HCT116 (cell line): ENCODE data around the gene CHD3. TPM values are rescaled to one million over a fixed set of nuclear protein-coding genes. Genes with fewer than 3 reads are reported as not detected.

ENCODE experiments used
- ATAC-seq: fragments of 200-7000 bp; cut with Tn5 transposase; 2 replicates; pipeline ENCODE4 v1.9.1; 2020; ENCODE audit warnings: mild to moderate bottlenecking, moderate library complexity
- BruUV-seq: library from RNA; stranded (reverse); fragments of 400-500 nt; replicated peaks from 2 replicates; lab custom pipeline; 2021; lab: Mats Ljungman, UMichigan
- CTCF ChIA-PET: fragments of 300-600 bp; sonication (Branson Sonifier 250); formaldehyde crosslinking; loops from one replicate; lab custom pipeline; 2021; ENCODE audit warnings: antibody characterized with exemption; lab: Charles Lee
- POLR2A ChIA-PET: fragments of 300-600, 350-600 bp; sonication (Branson Sonifier 250); formaldehyde crosslinking; loops from one replicate; lab custom pipeline; 2021; ENCODE audit warnings: antibody characterized with exemption; lab: Charles Lee
- RAD21 ChIA-PET, 2 experiments: fragments of 300-600 bp; sonication (Branson Sonifier 250); formaldehyde crosslinking; loops; one replicate each; lab custom pipeline; 2023; ENCODE audit warnings: low total read pairs in 2 of 2; ENCODE audit not compliant: uncharacterized antibody in 2 of 2, unreplicated experiment in 2 of 2, low non-redundant PET in 1 of 2; lab: Charles Lee
- DNase-seq: peaks from one replicate; pipeline ENCODE4 v3.0.0-alpha.2; 2010; ENCODE audit warnings: low read depth, low spot score
- H2AFZ ChIP-seq: fragments of 200-600 bp; shearing (Covaris generic), sonication (generic); 2 replicates; pipeline ENCODE4 v1.6.1; 2017; ENCODE audit warnings: low read depth, mixed run types, mixed read lengths, antibody characterized with exemption, low read length; ENCODE audit not compliant: poor library complexity, severe bottlenecking
- H3K27ac ChIP-seq: 2 replicates; pipeline ENCODE4 v1.5.1; 2012; ENCODE audit warnings: low read depth, low read length
- H3K27me3 ChIP-seq: fragments of 200-600 bp; sonication (generic); 2 replicates; pipeline ENCODE4 v1.6.1; 2016; ENCODE audit warnings: mixed run types, low read length, mixed read lengths; ENCODE audit not compliant: insufficient read depth
- H3K36me3 ChIP-seq, 2 experiments: fragments of 200-500 bp in 1 of 2; fragments of 200-600 bp in 1 of 2; sonication (Bioruptor generic) in 1 of 2; sonication (generic) in 1 of 2; 2 replicates each; pipeline versions ENCODE4 v1.5.1 to v1.6.1; 2014 to 2016; ENCODE audit warnings: low read length in 2 of 2, inconsistent platforms in 1 of 2, mixed read lengths in 1 of 2, mixed run types in 1 of 2; ENCODE audit not compliant: insufficient read depth in 2 of 2, control insufficient read depth in 1 of 2
- H3K4me1 ChIP-seq, 2 experiments: fragments of 200-600 bp in 1 of 2; sonication (generic) in 1 of 2; 2 replicates each; pipeline versions ENCODE4 v1.5.1 to v1.6.1; 2012 to 2017; ENCODE audit warnings: low read length in 2 of 2, inconsistent platforms in 1 of 2, mild to moderate bottlenecking in 1 of 2, mixed read lengths in 1 of 2, mixed run types in 1 of 2, moderate library complexity in 1 of 2; ENCODE audit not compliant: insufficient read depth in 2 of 2, control insufficient read depth in 1 of 2
- H3K4me2 ChIP-seq: fragments of 200-600 bp; sonication (generic); 2 replicates; pipeline ENCODE4 v1.6.1; 2017; ENCODE audit warnings: mixed run types, low read length, mixed read lengths
- H3K4me3 ChIP-seq, 2 experiments: fragments of 200-600 bp in 1 of 2; sonication (generic) in 1 of 2; replicated peaks in 1 of 2; 2 replicates each; pipeline ENCODE4 v1.5.1; 2011 to 2016; ENCODE audit warnings: low read length in 2 of 2, control low read depth in 1 of 2, low read depth in 1 of 2, mild to moderate bottlenecking in 1 of 2, mixed read lengths in 1 of 2, mixed run types in 1 of 2
- H3K79me2 ChIP-seq: fragments of 200-600 bp; sonication (generic); 2 replicates; pipeline ENCODE4 v1.6.1; 2017; ENCODE audit warnings: mild to moderate bottlenecking, mixed run types, low read length, moderate library complexity, mixed read lengths; ENCODE audit not compliant: insufficient read depth
- H3K9ac ChIP-seq: fragments of 200-600 bp; sonication (generic); 2 replicates; pipeline ENCODE4 v1.6.1; 2016; ENCODE audit warnings: low read length, mixed read lengths
- H3K9me2 ChIP-seq: fragments of 200-600 bp; sonication (generic), shearing (Covaris generic); 2 replicates; pipeline ENCODE4 v1.6.1; 2017; ENCODE audit warnings: mixed run types, mild to moderate bottlenecking, moderate library complexity; ENCODE audit not compliant: insufficient read depth
- H3K9me3 ChIP-seq, 2 experiments: fragments of 200-500 bp in 1 of 2; fragments of 200-600 bp in 1 of 2; sonication (Bioruptor generic) in 1 of 2; sonication (generic) in 1 of 2; 2 replicates each; pipeline ENCODE4 v1.6.1; 2014 to 2017; ENCODE audit warnings: low read length in 2 of 2, mixed read lengths in 2 of 2, inconsistent platforms in 1 of 2, low read depth in 1 of 2, mild to moderate bottlenecking in 1 of 2, mixed run types in 1 of 2, moderate library complexity in 1 of 2; ENCODE audit not compliant: control insufficient read depth in 1 of 2, insufficient read depth in 1 of 2
- H4K20me1 ChIP-seq: fragments of 200-600 bp; sonication (generic), shearing (Covaris generic); 2 replicates; pipeline ENCODE4 v1.6.1; 2017; ENCODE audit warnings: mixed run types, mild to moderate bottlenecking, moderate library complexity; ENCODE audit not compliant: insufficient read depth
- CBX3 ChIP-seq: IDR thresholded peaks from 2 replicates; pipeline ENCODE4 v1.6.1; 2012; ENCODE audit warnings: low read depth
- EGR1 ChIP-seq: IDR thresholded peaks from 2 replicates; pipeline ENCODE4 v1.6.1; 2012; ENCODE audit warnings: low read depth
- POLR2AphosphoS5 ChIP-seq: IDR thresholded peaks from 2 replicates; pipeline ENCODE4 v1.6.1; 2011; ENCODE audit warnings: mild to moderate bottlenecking, low read depth, low read length, moderate library complexity
- SIN3A ChIP-seq: IDR thresholded peaks from 2 replicates; pipeline ENCODE4 v1.6.1; 2012; ENCODE audit warnings: low read depth
- TCF7L2 ChIP-seq: IDR thresholded peaks from 2 replicates; pipeline ENCODE4 v1.7.0; 2011; ENCODE audit warnings: borderline replicate concordance, inconsistent platforms; ENCODE audit not compliant: insufficient read depth, insufficient read length; ENCODE audit errors: extremely low read depth
- intact Hi-C: fragments of 100-400 bp; cut with micrococcal nuclease; formaldehyde crosslinking; loops from 2 replicates; pipeline ENCODE4 v1.10.0; 2022
- total RNA-seq: library from RNA; stranded (reverse); gene quantifications from one replicate; pipeline ENCODE4 v1.2.1, GENCODE V29; 2021; ENCODE audit not compliant: unreplicated experiment
- TF ChIP-seq, protein P1 (sequence below): IDR thresholded peaks from 2 replicates; pipeline ENCODE4 v1.6.1; 2012

Gene CHD3
- total RNA-seq, 1 experiment from 2014 or later, result 54.8 TPM

DNA sequence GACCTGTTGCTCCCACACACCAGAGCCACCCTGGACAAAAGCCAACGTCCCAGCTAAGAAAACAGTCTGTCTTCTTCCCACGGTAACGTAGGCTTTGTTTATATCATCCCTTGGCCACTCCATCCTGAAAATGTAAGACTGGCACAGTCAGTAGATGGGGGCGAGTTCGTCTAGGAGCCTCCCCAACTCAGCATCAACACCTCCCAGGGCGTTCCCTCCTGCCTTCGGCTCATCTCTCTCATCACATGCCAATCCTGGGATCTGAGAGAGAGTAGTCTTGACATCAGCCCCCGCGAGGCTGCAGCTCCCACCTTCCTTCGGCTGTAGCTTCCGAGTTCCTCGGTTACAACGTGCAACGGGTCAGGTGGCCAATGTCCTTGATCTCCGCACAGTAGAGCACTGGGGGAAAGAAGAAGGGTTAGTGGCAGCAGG is 26.6 kb downstream of the CHD3 start:
- TSS peak; percentile 31 for BruUV-seq
- ChIA-PET POLR2A (interaction anchor here (1.0 kb wide), 1 partner anchor 76 kb away, joined by 3 read pairs; no protein-coding TSS in a partner anchor), CTCF (interaction anchor here (1.7 kb wide), 1 partner anchor 126 kb away, joined by 5 read pairs; no protein-coding TSS in a partner anchor), RAD21 (no interaction called here)
- H3K9ac ChIP-seq, result 0 out of 2 replicates have a peak overlapping the region, but pooled peaks have one; percentile 13
- peaks cover 10 to 28% of the 10 kb centered on the region in 2 experiments; a peak in 3 of 4 replicates for H3K4me1 ChIP-seq
- peak overlapping the region; percentile 19 to 28 for H3K4me3 ChIP-seq
- no peaks in the 10 kb centered on the region for H3K27me3 ChIP-seq
- no peaks in the 10 kb centered on the region for H3K9me3 ChIP-seq
- intact Hi-C loops, result no loop called here
- DNase-seq (no peak), ATAC-seq (no peak)
- H3K36me3 ChIP-seq, result peaks cover 2 to 4% of the 10 kb centered on the region in 2 experiments; a peak in 1 of 4 replicates
- H2AFZ ChIP-seq, result no peak overlapping the region
- no peaks in the 10 kb centered on the region for H3K9me2 ChIP-seq
- H4K20me1 ChIP-seq, result no peaks in the 10 kb centered on the region
- H3K27ac ChIP-seq, result no peak overlapping the region
- TF ChIP-seq POLR2AphosphoS5 (no peak), TCF7L2 (peak; percentile 47)
- no peaks in the 10 kb centered on the region for H3K79me2 ChIP-seq
- peak overlapping the region; percentile 62 for H3K4me2 ChIP-seq

DNA sequence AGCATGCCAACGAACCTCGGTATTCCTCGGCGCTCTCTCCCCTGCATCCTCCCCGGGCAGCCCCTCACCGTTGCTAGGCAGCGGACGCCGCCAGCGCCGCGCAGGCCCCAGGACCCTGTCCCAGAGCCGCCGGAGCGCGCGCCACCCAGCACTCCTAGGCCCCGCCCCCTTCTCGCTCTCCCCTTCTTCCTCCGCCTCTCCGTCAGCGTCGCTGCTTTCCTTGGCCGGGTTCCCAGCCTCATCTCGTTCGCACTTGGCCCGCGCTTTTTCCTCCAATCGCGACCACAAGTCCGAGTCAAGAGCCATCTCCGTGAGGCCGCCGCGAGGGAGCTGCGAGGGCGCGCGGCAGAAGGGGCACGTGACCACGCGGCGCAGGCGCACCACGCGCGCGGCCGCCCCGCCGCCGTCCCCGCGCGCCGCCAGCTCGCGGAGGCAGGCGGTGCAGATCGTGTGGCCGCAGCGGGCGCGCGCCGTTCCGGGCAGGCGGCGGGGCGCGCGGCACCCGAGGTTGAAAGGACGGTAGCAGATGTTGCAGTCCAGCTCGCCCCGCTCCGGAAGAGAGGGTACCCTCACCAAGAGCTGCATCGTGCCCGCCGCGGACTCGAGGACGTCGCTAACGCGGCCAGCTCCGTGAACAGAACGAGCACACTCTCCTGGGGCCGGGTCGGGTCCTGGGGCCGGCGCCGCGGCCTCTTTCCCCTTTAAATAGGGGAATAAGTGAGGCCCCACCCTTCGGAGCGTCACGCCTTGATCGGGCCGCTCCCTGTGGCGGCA is 27.2 kb downstream of the CHD3 start, which contains the start of gene RNF227:
Gene RNF227, minus strand, starts transcription at position 679 of the 774 bp plus-strand sequence. Its CDS starts 94 bp downstream, at position 585.
- RAD21 ChIA-PET, result no interaction called here
- CTCF ChIA-PET, result interaction anchor here (1.7 kb wide), 1 partner anchor 126 kb away, joined by 5 read pairs; no protein-coding TSS in a partner anchor

More for the DNA sequence above, 27.2 kb downstream of the CHD3 start, which contains the start of gene RNF227:
- intact Hi-C loops, result no loop called here
- 0 out of 2 replicates have a peak within 1 kb of the TSS, but pooled peaks have one; percentile 13 for H3K9ac ChIP-seq
- no TSS peak for BruUV-seq
- peak within 1 kb of the TSS; percentile 38; the same call in 1 of the 2 replicates for H3K27ac ChIP-seq
- POLR2A ChIA-PET, result interaction anchor here (1.0 kb wide), 1 partner anchor 77 kb away, joined by 3 read pairs; no protein-coding TSS in a partner anchor
- no peaks in the 10 kb centered on the region for H3K27me3 ChIP-seq
- H4K20me1 ChIP-seq, result no peaks in the 10 kb centered on the region
- peak; percentile 63 for DNase-seq
- no peak within 1 kb of the TSS for H2AFZ ChIP-seq
- H3K9me3 ChIP-seq, result no peaks in the 10 kb centered on the region
- H3K4me3 ChIP-seq, result peak within 1 kb of the TSS; percentile 19 to 28
- peaks cover 2 to 3% of the 10 kb centered on the region in 2 experiments; a peak in 1 of 4 replicates for H3K36me3 ChIP-seq
- peak; percentile 63 for ATAC-seq
- H3K9me2 ChIP-seq, result no peaks in the 10 kb centered on the region
- no peaks in the 10 kb centered on the region for H3K79me2 ChIP-seq
- H3K4me2 ChIP-seq, result peak within 1 kb of the TSS; percentile 62
- H3K4me1 ChIP-seq, result peaks cover 10 to 28% of the 10 kb centered on the region in 2 experiments; a peak in 3 of 4 replicates
- TF ChIP-seq, protein P1, sequence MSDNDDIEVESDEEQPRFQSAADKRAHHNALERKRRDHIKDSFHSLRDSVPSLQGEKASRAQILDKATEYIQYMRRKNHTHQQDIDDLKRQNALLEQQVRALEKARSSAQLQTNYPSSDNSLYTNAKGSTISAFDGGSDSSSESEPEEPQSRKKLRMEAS, result peak; percentile 93
- TF ChIP-seq SIN3A, result no peak
- 0 out of 2 replicates have a peak, but pooled peaks have one; percentile 35 for TF ChIP-seq CBX3
- 0 out of 2 replicates have a peak, but pooled peaks have one; percentile 34 for TF ChIP-seq EGR1
